Ovary (tissue), 3 donors: ENCODE measurements around the gene BAIAP2L2.

Experiments
- CTCF ChIP-seq, 3 donors: fragments of 450-650 bp in 2 of 3; fragments of 200-600 bp in 1 of 3; IDR thresholded peaks; one replicate each; pipeline versions ENCODE4 v1.5.1 to v1.8.0; 2016 to 2022; ENCODE audit warnings: antibody characterized with exemption in 3 of 3, mild to moderate bottlenecking in 1 of 3
- POLR2A ChIP-seq: fragments of 450-650 bp; IDR thresholded peaks from one replicate; pipeline ENCODE4 v1.6.1; 2017; ENCODE audit warnings: antibody characterized with exemption, mild to moderate bottlenecking, moderate library complexity
- donor health status: DM: no; HTN: no; CAD: no.

DNA sequence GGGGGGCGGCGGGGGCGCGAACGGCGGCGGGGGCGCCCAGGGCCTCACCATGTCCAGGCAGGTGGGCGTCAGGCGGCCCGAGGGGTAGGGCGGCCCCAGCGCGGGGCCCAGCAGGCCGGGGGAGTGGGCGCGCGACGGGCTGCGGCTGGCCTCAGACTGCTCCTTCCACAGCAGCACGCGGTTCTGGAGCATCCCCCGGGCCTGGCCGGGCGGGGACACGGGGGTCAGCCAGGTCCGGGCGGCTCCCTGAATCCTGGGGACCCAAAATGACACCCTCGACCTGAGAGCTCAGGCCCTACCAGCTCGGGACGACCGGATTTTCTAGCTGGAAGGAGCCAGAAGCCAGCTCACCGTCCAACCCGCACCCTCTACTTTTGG is 21.0 kb downstream of the BAIAP2L2 start:
- TF ChIP-seq CTCF (IDR thresholded peaks at IDR 0.05) (no peak), POLR2A (no peak)
